ENCODE measurements around the gene CDH26. TPM values are rescaled to one million over a fixed set of nuclear protein-coding genes. Genes with fewer than 3 reads are reported as not detected.

Gene CDH26
- total and polyA plus RNA-seq, 10 of the 15 experiments (the other 5 are each of a cell fraction or from before 2014, with no cell fraction given), result 0.03 to 0.19 (median 0.08) TPM; not detected in 4

GRCh38 chr20:60010689-60011458 is 52.7 kb downstream of the CDH26 start:
- RAD21 ChIA-PET (ENCODE audit: unreplicated experiment), result no interaction called here
- FAIRE-seq (no peak), DNase-seq (ENCODE audit: low read depth, low spot score) (no peak), ATAC-seq (peak; percentile 48)
- no peak overlapping the region for H3K27ac ChIP-seq (ENCODE audit: control insufficient read depth, insufficient read depth)
- 52% methylated on average over 12 of the region's 12 CpGs for WGBS (ENCODE audit: insufficient coverage, insufficient replicate concordance, low lambda C conversion rate, missing lambda C conversion rate)
- CTCF ChIA-PET, result interaction anchor here (0.5 to 3.2 kb wide), 7 partner anchors 13 to 153 kb away, joined by 3 to 12 read pairs (median 5); no protein-coding TSS in a partner anchor
- intact Hi-C loops (cut with micrococcal nuclease; ENCODE audit: unreplicated experiment) (no loop called here), in situ Hi-C loops (cut with MboI) (no loop called here)
- H3K9ac ChIP-seq (ENCODE audit: control insufficient read depth, insufficient read depth, low read length), result no peak overlapping the region
- no peak overlapping the region for H2AFZ ChIP-seq (ENCODE audit: control insufficient read depth, low read depth, low read length)
- no peak overlapping the region for H3K4me2 ChIP-seq (ENCODE audit: control insufficient read depth, insufficient read depth)
- H3K4me3 ChIP-seq, result no peak overlapping the region
- H3K79me2 ChIP-seq (ENCODE audit: control insufficient read depth, insufficient read depth, low read length), result no peaks in the 10 kb centered on the region
- no TSS peak for BruUV-seq (replicated peaks)
- TF ChIP-seq RB1 (IDR thresholded peaks at IDR 0.05; ENCODE audit: borderline replicate concordance) (no peak), ATF7 (IDR thresholded peaks at IDR 0.05; ENCODE audit: low read depth) (no peak), FOXM1 (IDR thresholded peaks at IDR 0.05; ENCODE audit: low read depth, low read length) (no peak), HCFC1 (IDR thresholded peaks at IDR 0.05; ENCODE audit: low read length) (no peak), ESRRA (IDR thresholded peaks at IDR 0.05; ENCODE audit: low read length) (no peak)
- TF ChIP-seq, protein P1, sequence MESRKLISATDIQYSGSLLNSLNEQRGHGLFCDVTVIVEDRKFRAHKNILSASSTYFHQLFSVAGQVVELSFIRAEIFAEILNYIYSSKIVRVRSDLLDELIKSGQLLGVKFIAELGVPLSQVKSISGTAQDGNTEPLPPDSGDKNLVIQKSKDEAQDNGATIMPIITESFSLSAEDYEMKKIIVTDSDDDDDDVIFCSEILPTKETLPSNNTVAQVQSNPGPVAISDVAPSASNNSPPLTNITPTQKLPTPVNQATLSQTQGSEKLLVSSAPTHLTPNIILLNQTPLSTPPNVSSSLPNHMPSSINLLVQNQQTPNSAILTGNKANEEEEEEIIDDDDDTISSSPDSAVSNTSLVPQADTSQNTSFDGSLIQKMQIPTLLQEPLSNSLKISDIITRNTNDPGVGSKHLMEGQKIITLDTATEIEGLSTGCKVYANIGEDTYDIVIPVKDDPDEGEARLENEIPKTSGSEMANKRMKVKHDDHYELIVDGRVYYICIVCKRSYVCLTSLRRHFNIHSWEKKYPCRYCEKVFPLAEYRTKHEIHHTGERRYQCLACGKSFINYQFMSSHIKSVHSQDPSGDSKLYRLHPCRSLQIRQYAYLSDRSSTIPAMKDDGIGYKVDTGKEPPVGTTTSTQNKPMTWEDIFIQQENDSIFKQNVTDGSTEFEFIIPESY (IDR thresholded peaks at IDR 0.05), result no peak
- H3K27me3 ChIP-seq (replicated peaks in 1 of 2; ENCODE audit: control insufficient read depth in 2 of 2, insufficient read depth in 2 of 2, low read length in 1 of 2), result no peaks in the 10 kb centered on the region
- no peaks in the 10 kb centered on the region for H3K36me3 ChIP-seq (ENCODE audit: control insufficient read depth in 2 of 2, insufficient read depth in 2 of 2, low read length in 1 of 2)
- SMC1A ChIA-PET (ENCODE audit: uncharacterized antibody, unreplicated experiment), result interaction anchor here (0.6 to 1.0 kb wide), 2 partner anchors 24 to 45 kb away, joined by 3 to 4 read pairs; no protein-coding TSS in a partner anchor
- POLR2A ChIA-PET, result no interaction called here
- H4K20me1 ChIP-seq (ENCODE audit: control insufficient read depth, insufficient read depth), result no peaks in the 10 kb centered on the region
- no peaks in the 10 kb centered on the region for H3K4me1 ChIP-seq (ENCODE audit: control insufficient read depth, insufficient read depth, low read length)
- H3K9me3 ChIP-seq (replicated peaks; ENCODE audit: control insufficient read depth, insufficient read depth, low read length), result no peaks in the 10 kb centered on the region
